GM12878 (cell line): ENCODE data around the gene NUP214. TPM values are rescaled to one million over a fixed set of nuclear protein-coding genes. Genes with fewer than 3 reads are reported as not detected.
A peak's percentile ranks its signal among the peaks of the same experiment; 100 is the strongest.

Source experiments
- ATAC-seq: fragments of 200-7000 bp; cut with Tn5 transposase; 3 replicates; pipeline ENCODE4 v1.9.1; 2020; ENCODE audit warnings: mild to moderate bottlenecking, moderate library complexity
- BruUV-seq: library from RNA; stranded (reverse); fragments of 400-500 nt; replicated peaks from 2 replicates; lab custom pipeline; 2021; lab: Mats Ljungman, UMichigan
- CTCF ChIA-PET: fragments of 300-600 bp; sonication (Branson Sonifier 250); formaldehyde crosslinking; extraction: SDS; loops from one replicate; lab custom pipeline; 2021; ENCODE audit warnings: inconsistent platforms; lab: Yijun Ruan, JAX
- POLR2A ChIA-PET: fragments of 350-600 bp; formaldehyde crosslinking; extraction: SDS; loops from one replicate; lab custom pipeline; 2021; ENCODE audit warnings: inconsistent platforms; lab: Charles Lee
- RAD21 ChIA-PET: fragments of 300-600 bp; sonication (Branson Sonifier 250); formaldehyde crosslinking; loops from one replicate; lab custom pipeline; 2023; ENCODE audit warnings: antibody characterized with exemption; ENCODE audit not compliant: unreplicated experiment; lab: Charles Lee
- SMC1A ChIA-PET: fragments of 300-600 bp; sonication (Branson Sonifier 250); formaldehyde crosslinking; loops from one replicate; lab custom pipeline; 2023; ENCODE audit not compliant: unreplicated experiment, uncharacterized antibody; lab: Charles Lee
- DNase-seq: peaks from one replicate; pipeline ENCODE4 v3.0.0-alpha.2; 2011; ENCODE audit warnings: low read depth, low spot score
- FAIRE-seq: peaks from 3 replicates; lab custom pipeline; 2011; peaks lifted over from hg19 to GRCh38; lab: Jason Lieb, UNC
- H2AFZ ChIP-seq: 2 replicates; pipeline ENCODE4 v1.6.0; 2011; ENCODE audit warnings: low read depth, low read length, control low read depth; ENCODE audit not compliant: control insufficient read depth
- H3K27ac ChIP-seq: 2 replicates; pipeline ENCODE4 v1.5.1; 2011; ENCODE audit warnings: control low read depth; ENCODE audit not compliant: control insufficient read depth, insufficient read depth
- H3K27me3 ChIP-seq, 2 experiments: replicated peaks in 1 of 2; 2 replicates each; pipeline versions ENCODE4 v1.6.0 to v1.6.1; 2011; ENCODE audit warnings: low read length in 1 of 2; ENCODE audit not compliant: control insufficient read depth in 2 of 2, insufficient read depth in 2 of 2
- H3K36me3 ChIP-seq, 2 experiments: 2 replicates each; pipeline ENCODE4 v1.5.1; 2011; ENCODE audit warnings: low read length in 1 of 2; ENCODE audit not compliant: control insufficient read depth in 2 of 2, insufficient read depth in 2 of 2
- H3K4me1 ChIP-seq: 2 replicates; pipeline ENCODE4 v1.6.1; 2011; ENCODE audit warnings: mild to moderate bottlenecking, low read length, moderate library complexity, mixed read lengths; ENCODE audit not compliant: control insufficient read depth, insufficient read depth
- H3K4me2 ChIP-seq: 2 replicates; pipeline ENCODE4 v1.6.0; 2011; ENCODE audit warnings: control low read depth; ENCODE audit not compliant: control insufficient read depth, insufficient read depth
- H3K4me3 ChIP-seq: fragments of 200-600 bp; sonication (generic); 2 replicates; pipeline ENCODE4 v1.5.1; 2016
- H3K79me2 ChIP-seq: 2 replicates; pipeline ENCODE4 v1.6.0; 2011; ENCODE audit warnings: low read length; ENCODE audit not compliant: control insufficient read depth, insufficient read depth
- H3K9ac ChIP-seq: 2 replicates; pipeline ENCODE4 v1.8.0; 2011; ENCODE audit warnings: low read length, control low read depth, mixed read lengths; ENCODE audit not compliant: control insufficient read depth, insufficient read depth
- H3K9me3 ChIP-seq: replicated peaks from 3 replicates; pipeline ENCODE4 v1.5.1; 2011; ENCODE audit warnings: mild to moderate bottlenecking, low read length; ENCODE audit not compliant: control insufficient read depth, insufficient read depth
- H4K20me1 ChIP-seq: 2 replicates; pipeline ENCODE4 v1.6.0; 2011; ENCODE audit not compliant: control insufficient read depth, insufficient read depth
- EZH2 ChIP-seq: IDR thresholded peaks from 2 replicates; pipeline ENCODE4 v1.6.1; 2012; ENCODE audit warnings: low read depth, mild to moderate bottlenecking, control low read depth, inconsistent platforms, low read length, borderline replicate concordance; ENCODE audit not compliant: control insufficient read depth
- FOXK2 ChIP-seq: fragments of 450-650 bp; IDR thresholded peaks from 2 replicates; pipeline ENCODE4 v1.6.1; 2017; ENCODE audit warnings: mild to moderate bottlenecking, moderate library complexity
- HDAC6 ChIP-seq: fragments of 200-600 bp; sonication (generic); IDR thresholded peaks from one replicate; pipeline ENCODE4 v1.8.0; 2017; ENCODE audit warnings: antibody characterized with exemption; ENCODE audit not compliant: unreplicated experiment
- IKZF1 ChIP-seq: fragments of 450-650 bp; conservative IDR thresholded peaks from 2 replicates; pipeline ENCODE4 v1.6.1; 2017; ENCODE audit warnings: antibody characterized with exemption, mild to moderate bottlenecking
- JUNB ChIP-seq: IDR thresholded peaks from 2 replicates; pipeline ENCODE4 v1.6.1; 2016; ENCODE audit warnings: antibody characterized with exemption, mild to moderate bottlenecking
- KAT2A ChIP-seq: conservative IDR thresholded peaks from 2 replicates; pipeline ENCODE4 v1.6.1; 2011; ENCODE audit warnings: low read depth, low read length; ENCODE audit not compliant: control insufficient read depth
- MTA2 ChIP-seq: fragments of 450-650 bp; IDR thresholded peaks from 2 replicates; pipeline ENCODE4 v1.6.1; 2016; ENCODE audit warnings: low read depth, mild to moderate bottlenecking, moderate library complexity
- NFIC ChIP-seq: IDR thresholded peaks from 2 replicates; pipeline ENCODE4 v1.6.1; 2012; ENCODE audit warnings: low read depth, mild to moderate bottlenecking, inconsistent platforms, low read length, moderate library complexity
- NFYA ChIP-seq: IDR thresholded peaks from 2 replicates; pipeline ENCODE4 v1.6.1; 2011; ENCODE audit warnings: low read depth, mild to moderate bottlenecking, low read length, improper control_type of control experiment, borderline replicate concordance
- NFYB ChIP-seq: IDR thresholded peaks from 2 replicates; pipeline ENCODE4 v1.6.1; 2011; ENCODE audit warnings: low read depth, mild to moderate bottlenecking, low read length, improper control_type of control experiment, moderate library complexity; ENCODE audit not compliant: insufficient read depth
- POLR2AphosphoS2 ChIP-seq: IDR thresholded peaks from 2 replicates; pipeline ENCODE4 v1.6.1; 2011; ENCODE audit warnings: low read depth, mild to moderate bottlenecking, low read length, improper control_type of control experiment, moderate library complexity
- POLR2AphosphoS5 ChIP-seq: IDR thresholded peaks from 2 replicates; pipeline ENCODE4 v1.6.1; 2011; ENCODE audit warnings: mild to moderate bottlenecking, low read length, inconsistent platforms
- RAD51 ChIP-seq: fragments of 450-650 bp; IDR thresholded peaks from 2 replicates; pipeline ENCODE4 v1.6.1; 2016; ENCODE audit warnings: moderate library complexity, mild to moderate bottlenecking, inconsistent platforms
- STAT1 ChIP-seq: fragments of 450-650 bp; conservative IDR thresholded peaks from 2 replicates; pipeline ENCODE4 v1.6.1; 2014; ENCODE audit warnings: antibody characterized with exemption, mild to moderate bottlenecking
- TBL1XR1 ChIP-seq: IDR thresholded peaks from 2 replicates; pipeline ENCODE4 v1.6.1; 2012; ENCODE audit warnings: low read depth, low read length, improper control_type of control experiment
- WRNIP1 ChIP-seq: IDR thresholded peaks from 2 replicates; pipeline ENCODE4 v1.6.1; 2011; ENCODE audit warnings: low read depth, low read length, improper control_type of control experiment, borderline replicate concordance
- WGBS: methylation state at CpG from one replicate; pipeline ENCODE4 v1.1.6; 2016; ENCODE audit warnings: low lambda C conversion rate; ENCODE audit not compliant: insufficient replicate concordance, insufficient coverage; ENCODE audit errors: missing lambda C conversion rate; 5-methylcytosine and 5-hydroxymethylcytosine counted together
- in situ Hi-C: fragments of 300-500 bp; cut with MboI; formaldehyde crosslinking; loops from 9 replicates; pipeline ENCODE4 v1.14.3; 2018; ENCODE audit warnings: mixed read lengths
- intact Hi-C: fragments of 100-400 bp; cut with micrococcal nuclease; formaldehyde crosslinking; loops from one replicate; pipeline ENCODE4 v1.14.2; 2022; ENCODE audit not compliant: unreplicated experiment
- polyA plus RNA-seq, 11 experiments: library from polyadenylated mRNA; depleted of rRNA in 4 of 11; unstranded in 6 of 11; stranded (reverse) in 5 of 11; fragments of >200 nt; fragmentation: Nextera tagmentation in 4 of 11; fragmentation: Illumina TruSeq in 1 of 11; extraction: Ambion mirVana in 4 of 11; extraction: Trizol in 1 of 11; gene quantifications; 1 replicate in 1 of 11; 2 replicates in 10 of 11; pipeline versions ENCODE4 v1.2.1 to v1.2.3, GENCODE V29; 2011 to 2016; ENCODE audit warnings: inconsistent platforms in 2 of 11, missing spikeins in 2 of 11, low read depth in 1 of 11
- total RNA-seq, 4 experiments: library from RNA; depleted of rRNA in 3 of 4; stranded (reverse); fragments of >200 nt in 3 of 4; fragmentation: Illumina TruSeq in 1 of 4; extraction: Trizol in 1 of 4; gene quantifications; 2 replicates each; pipeline versions ENCODE4 v1.2.1 to v1.2.3, GENCODE V29; 2013 to 2021
- TF ChIP-seq, protein P1 (sequence below): fragments of 450-650 bp; conservative IDR thresholded peaks from 2 replicates; pipeline ENCODE4 v1.6.1; 2017; ENCODE audit warnings: mild to moderate bottlenecking, moderate library complexity
- TF ChIP-seq, protein P2 (sequence below): IDR thresholded peaks from 2 replicates; pipeline ENCODE4 v1.6.1; 2012; ENCODE audit warnings: low read depth, low read length, improper control_type of control experiment
- TF ChIP-seq, protein P3 (sequence below): fragments of 450-650 bp; IDR thresholded peaks from 2 replicates; pipeline ENCODE4 v1.6.1; 2017; ENCODE audit warnings: borderline replicate concordance

NUP214 gene
- total and polyA plus RNA-seq, 10 of the 15 experiments (the other 5 are each of a cell fraction or from before 2014, with no cell fraction given) = 11.7 to 53.8 (median 17.6) TPM

DNA sequence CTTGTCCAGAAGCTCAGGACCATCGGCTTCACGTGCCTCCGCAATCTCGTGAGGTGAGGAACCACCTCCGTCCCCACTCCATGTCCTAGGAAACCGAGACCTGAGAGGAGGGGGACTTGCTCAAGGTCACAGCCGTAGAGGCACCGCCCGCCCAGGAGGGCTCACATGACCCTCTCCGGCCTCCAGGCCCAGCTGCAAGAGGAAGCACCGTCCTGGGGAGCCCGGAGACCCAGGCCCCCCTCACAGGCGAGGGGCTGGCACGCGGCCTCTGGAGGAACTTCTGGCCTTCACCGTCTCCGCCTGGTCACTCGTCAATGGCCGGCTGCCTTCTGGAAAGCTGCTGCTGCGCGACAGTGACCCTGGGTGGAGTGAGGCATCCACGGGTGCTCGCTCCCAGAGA lies 126.7 kb downstream of the NUP214 start (continued):
- TF ChIP-seq, protein P1, sequence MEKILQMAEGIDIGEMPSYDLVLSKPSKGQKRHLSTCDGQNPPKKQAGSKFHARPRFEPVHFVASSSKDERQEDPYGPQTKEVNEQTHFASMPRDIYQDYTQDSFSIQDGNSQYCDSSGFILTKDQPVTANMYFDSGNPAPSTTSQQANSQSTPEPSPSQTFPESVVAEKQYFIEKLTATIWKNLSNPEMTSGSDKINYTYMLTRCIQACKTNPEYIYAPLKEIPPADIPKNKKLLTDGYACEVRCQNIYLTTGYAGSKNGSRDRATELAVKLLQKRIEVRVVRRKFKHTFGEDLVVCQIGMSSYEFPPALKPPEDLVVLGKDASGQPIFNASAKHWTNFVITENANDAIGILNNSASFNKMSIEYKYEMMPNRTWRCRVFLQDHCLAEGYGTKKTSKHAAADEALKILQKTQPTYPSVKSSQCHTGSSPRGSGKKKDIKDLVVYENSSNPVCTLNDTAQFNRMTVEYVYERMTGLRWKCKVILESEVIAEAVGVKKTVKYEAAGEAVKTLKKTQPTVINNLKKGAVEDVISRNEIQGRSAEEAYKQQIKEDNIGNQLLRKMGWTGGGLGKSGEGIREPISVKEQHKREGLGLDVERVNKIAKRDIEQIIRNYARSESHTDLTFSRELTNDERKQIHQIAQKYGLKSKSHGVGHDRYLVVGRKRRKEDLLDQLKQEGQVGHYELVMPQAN = no peak
- TF ChIP-seq KAT2A (no peak), NFYB (no peak), NFYA (no peak), JUNB (no peak), TBL1XR1 (no peak), WRNIP1 (no peak), STAT1 (0 out of 2 replicates have a peak, but pooled peaks have one; percentile 15), RAD51 (no peak)

DNA sequence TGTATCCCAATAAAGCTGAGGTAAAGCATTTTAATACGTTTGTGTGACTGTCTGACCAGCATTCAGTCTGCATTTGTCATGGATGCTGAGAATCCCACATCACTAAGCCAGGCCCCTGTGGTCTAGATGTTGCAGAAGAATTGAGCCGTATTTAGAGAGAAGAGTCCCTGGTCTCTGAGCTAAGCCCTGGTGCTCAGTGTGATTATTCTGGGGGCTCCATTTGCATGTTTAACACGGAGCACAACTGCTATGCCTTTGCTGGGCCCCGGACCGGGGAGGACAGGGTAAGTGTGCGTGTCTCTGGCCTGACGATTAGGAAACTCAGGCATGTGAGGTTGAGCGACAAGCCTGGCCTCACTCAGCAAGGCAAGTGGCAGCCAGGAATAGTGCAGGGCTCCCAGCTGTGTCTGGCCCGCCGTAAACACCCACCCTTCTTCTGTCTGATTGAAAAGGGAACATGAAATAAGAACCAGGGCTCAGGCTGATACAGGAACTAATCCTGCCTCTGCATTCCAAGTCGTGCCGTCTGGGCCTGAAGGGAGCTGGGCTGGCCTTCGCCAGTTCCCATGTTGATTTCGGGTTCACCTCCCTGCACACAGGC lies 128.6 kb downstream of the NUP214 start:
- Histone ChIP-seq H2AFZ (peak overlapping the region; percentile 15), H3K4me3 (no peak overlapping the region), H3K9me3 (no peaks in the 10 kb centered on the region), H3K9ac (peak overlapping the region; percentile 24; the same call in 1 of the 2 replicates), H3K36me3 (peaks cover 6 to 8% of the 10 kb centered on the region in 2 experiments; a peak in 3 of 4 replicates), H3K27ac (peak overlapping the region; percentile 78), H3K27me3 (no peaks in the 10 kb centered on the region), H3K79me2 (peaks cover 8% of the 10 kb centered on the region), H3K4me1 (peaks cover 48% of the 10 kb centered on the region), H3K4me2 (peak overlapping the region; percentile 98), H4K20me1 (no peaks in the 10 kb centered on the region)
- ChIA-PET RAD21 (interaction anchor here (1.0 to 9.6 kb wide), 6 partner anchors 10 to 82 kb away, joined by 3 to 181 read pairs (median 6); partner anchors contain the start of genes FAM78A and PLPP7), SMC1A (interaction anchor here (0.9 to 7.8 kb wide), 4 partner anchors 14 to 456 kb away, joined by 3 to 154 read pairs (median 3); partner anchors contain the start of gene FAM78A), POLR2A (interaction anchor here (0.6 to 13.4 kb wide), 5 partner anchors 9 to 60 kb away, joined by 3 to 267 read pairs (median 6); partner anchors contain the start of gene FAM78A), CTCF (interaction anchor here (11.0 kb wide), 1 partner anchor 18 kb away, joined by 151 read pairs; the partner anchor contains the start of gene FAM78A)
- intact Hi-C loops = loop anchor here (2.0 kb wide), 1 partner anchor 15 kb away; no protein-coding TSS in a partner anchor
- FAIRE-seq (peak; percentile 47), ATAC-seq (peak; percentile 4), DNase-seq (no peak)
- in situ Hi-C loops = loop anchor here (25.0 kb wide), 2 partner anchors 1417 to 1883 kb away; partner anchors contain the start of genes C9orf78 and USP20
- BruUV-seq = no TSS peak
- WGBS = 14% methylated on average over 14 of the region's 14 CpGs
- no peak for TF ChIP-seq MTA2
- no peak for TF ChIP-seq NFIC
- no peak for TF ChIP-seq POLR2AphosphoS5
- no peak for TF ChIP-seq HDAC6
- no peak for TF ChIP-seq EZH2
- TF ChIP-seq, protein P2, sequence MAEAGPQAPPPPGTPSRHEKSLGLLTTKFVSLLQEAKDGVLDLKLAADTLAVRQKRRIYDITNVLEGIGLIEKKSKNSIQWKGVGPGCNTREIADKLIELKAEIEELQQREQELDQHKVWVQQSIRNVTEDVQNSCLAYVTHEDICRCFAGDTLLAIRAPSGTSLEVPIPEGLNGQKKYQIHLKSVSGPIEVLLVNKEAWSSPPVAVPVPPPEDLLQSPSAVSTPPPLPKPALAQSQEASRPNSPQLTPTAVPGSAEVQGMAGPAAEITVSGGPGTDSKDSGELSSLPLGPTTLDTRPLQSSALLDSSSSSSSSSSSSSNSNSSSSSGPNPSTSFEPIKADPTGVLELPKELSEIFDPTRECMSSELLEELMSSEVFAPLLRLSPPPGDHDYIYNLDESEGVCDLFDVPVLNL = no peak
- TF ChIP-seq FOXK2 = no peak
- TF ChIP-seq POLR2AphosphoS2 = no peak
- no peak for TF ChIP-seq IKZF1
- TF ChIP-seq, protein P3, sequence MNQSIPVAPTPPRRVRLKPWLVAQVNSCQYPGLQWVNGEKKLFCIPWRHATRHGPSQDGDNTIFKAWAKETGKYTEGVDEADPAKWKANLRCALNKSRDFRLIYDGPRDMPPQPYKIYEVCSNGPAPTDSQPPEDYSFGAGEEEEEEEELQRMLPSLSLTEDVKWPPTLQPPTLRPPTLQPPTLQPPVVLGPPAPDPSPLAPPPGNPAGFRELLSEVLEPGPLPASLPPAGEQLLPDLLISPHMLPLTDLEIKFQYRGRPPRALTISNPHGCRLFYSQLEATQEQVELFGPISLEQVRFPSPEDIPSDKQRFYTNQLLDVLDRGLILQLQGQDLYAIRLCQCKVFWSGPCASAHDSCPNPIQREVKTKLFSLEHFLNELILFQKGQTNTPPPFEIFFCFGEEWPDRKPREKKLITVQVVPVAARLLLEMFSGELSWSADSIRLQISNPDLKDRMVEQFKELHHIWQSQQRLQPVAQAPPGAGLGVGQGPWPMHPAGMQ = no peak
